Skeletal muscle cell (primary cell): ENCODE measurements around the gene ITGAD.

Experiments
- DNase-seq: peaks from one replicate; pipeline ENCODE4 v3.0.0-alpha.2; 2010; ENCODE audit warnings: low read depth
- H3K4me3 ChIP-seq: 2 replicates; pipeline ENCODE4 v1.5.1; 2011; ENCODE audit warnings: low read depth, mild to moderate bottlenecking, control low read depth, low read length, moderate library complexity

ITGAD gene

GRCh38 chr16:31393056-31393455 is at the start of gene ITGAD:
ITGAD (plus strand) TSS chr16:31393335; CDS start chr16:31393361, 26 bp downstream.
- no peak within 1 kb of the TSS for H3K4me3 ChIP-seq

GRCh38 chr16:31344712-31345111 is 48.4 kb upstream of the ITGAD start:
- DNase-seq = no peak

More at GRCh38 chr16:31393056-31393455, at the start of gene ITGAD:
- no peak for DNase-seq

GRCh38 chr16:31347445-31347844 is 45.7 kb upstream of the ITGAD start:
- DNase-seq = no peak
- H3K4me3 ChIP-seq = no peak overlapping the region

More at GRCh38 chr16:31344712-31345111, 48.4 kb upstream of the ITGAD start:
- H3K4me3 ChIP-seq = no peak overlapping the region

- DNase-seq = no peak
Measured at GRCh38 chr16:31348579-31348978, 44.6 kb upstream of the ITGAD start.

GRCh38 chr16:31350275-31351005 is 42.7 kb upstream of the ITGAD start:
- H3K4me3 ChIP-seq = no peak overlapping the region
- DNase-seq = no peak

More at GRCh38 chr16:31348579-31348978, 44.6 kb upstream of the ITGAD start:
- no peak overlapping the region for H3K4me3 ChIP-seq

GRCh38 chr16:31351246-31351941 is 41.7 kb upstream of the ITGAD start:
- DNase-seq = no peak
- no peak overlapping the region for H3K4me3 ChIP-seq

- H3K4me3 ChIP-seq = no peak overlapping the region
- DNase-seq = no peak
Measured at GRCh38 chr16:31351942-31352325, 41.2 kb upstream of the ITGAD start.

GRCh38 chr16:31352376-31353115 is 40.6 kb upstream of the ITGAD start:
- no peak for DNase-seq
- no peak overlapping the region for H3K4me3 ChIP-seq

- peak; percentile 6 for DNase-seq
- H3K4me3 ChIP-seq = no peak within 1 kb of the TSS
Measured at GRCh38 chr16:31354394-31355291, 38.5 kb upstream of the ITGAD start, which contains the start of gene ITGAX. ITGAX (plus strand) TSS chr16:31355176; CDS start chr16:31355255, 79 bp downstream.

- DNase-seq = no peak
- no peak overlapping the region for H3K4me3 ChIP-seq
Measured at GRCh38 chr16:31355431-31356100, 37.6 kb upstream of the ITGAD start.

- no peak overlapping the region for H3K4me3 ChIP-seq
- no peak for DNase-seq
Measured at GRCh38 chr16:31356566-31357323, 36.4 kb upstream of the ITGAD start.

- H3K4me3 ChIP-seq = no peak overlapping the region
- no peak for DNase-seq
Measured at GRCh38 chr16:31357324-31358109, 35.6 kb upstream of the ITGAD start.

- DNase-seq = no peak
- no peak overlapping the region for H3K4me3 ChIP-seq
Measured at GRCh38 chr16:31360251-31360650, 32.9 kb upstream of the ITGAD start.

- DNase-seq = no peak
- H3K4me3 ChIP-seq = no peak overlapping the region
Measured at GRCh38 chr16:31361201-31362110, 31.7 kb upstream of the ITGAD start.

GRCh38 chr16:31362476-31363405 is 30.4 kb upstream of the ITGAD start:
- H3K4me3 ChIP-seq = no peak overlapping the region
- no peak for DNase-seq
